GM23248 (cell line): ENCODE results near the gene GLT8D2.

Experiments used
- EZH2 ChIP-seq: fragments of 200-600 bp; sonication (generic); IDR thresholded peaks from 2 replicates; pipeline ENCODE4 v1.6.1; 2018; ENCODE audit warnings: antibody characterized with exemption, mild to moderate bottlenecking; ENCODE audit not compliant: insufficient read depth, poor library complexity, severe bottlenecking
- EZH2phosphoT487 ChIP-seq: fragments of 200-600 bp; sonication (generic); IDR thresholded peaks from 2 replicates; pipeline ENCODE4 v1.6.1; 2018; ENCODE audit warnings: antibody characterized with exemption, moderate library complexity, mild to moderate bottlenecking, low read depth; ENCODE audit not compliant: insufficient read depth

DNA sequence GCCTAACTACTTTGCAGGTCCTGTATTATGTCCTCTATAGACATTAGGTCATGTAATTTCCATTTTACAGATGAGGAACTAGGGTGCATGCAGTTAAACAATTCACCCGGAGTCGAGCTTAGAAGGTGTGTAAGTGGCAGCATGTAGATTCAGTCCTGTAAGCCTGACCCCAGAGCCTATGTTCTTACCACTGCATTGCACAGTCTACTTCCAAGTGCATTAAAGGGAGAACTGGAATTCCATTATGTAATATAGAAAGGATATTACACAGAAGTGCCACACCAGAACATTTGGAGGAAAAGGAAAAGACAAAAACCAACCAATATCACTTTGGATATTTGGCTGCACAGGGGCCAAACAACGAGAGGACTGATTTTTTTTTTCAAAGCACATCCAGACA lies 1.2 kb downstream of the GLT8D2 start:
- TF ChIP-seq EZH2 (no peak), EZH2phosphoT487 (no peak)
